ENCODE data around the gene ALPK3. TPM values are rescaled to one million over a fixed set of nuclear protein-coding genes. Genes with fewer than 3 reads are reported as not detected.
"Not testable (repeated sequence)": the region's sequence is repeated elsewhere in the genome, so short reads cannot be mapped to it uniquely, and the experiment has no call there.

ALPK3 gene
- total and polyA plus RNA-seq, 4 donors: 6.8 to 86.8 (median 44.1) TPM

- Histone ChIP-seq H3K4me3 (ENCODE audit: low read length in 2 of 2) (no peak overlapping the region), H3K27me3 (ENCODE audit: control insufficient read depth in 1 of 2, insufficient read depth in 2 of 2, low read length in 1 of 2) (no peaks in the 10 kb centered on the region), H3K27ac (ENCODE audit: low read depth in 1 of 2, low read length in 2 of 2) (peak overlapping the region in 1 of 2 donors; percentile 19), H3K9me3 (ENCODE audit: control insufficient read depth, low read length) (no peaks in the 10 kb centered on the region), H3K4me1 (ENCODE audit: control insufficient read depth in 1 of 2, insufficient read depth in 2 of 2, low read length in 2 of 2) (peaks cover 0 to 3% of the 10 kb centered on the region in 2 donors), H3K36me3 (ENCODE audit: control insufficient read depth in 1 of 2, insufficient read depth in 2 of 2, low read length in 1 of 2) (no peaks in the 10 kb centered on the region)
- DNase-seq (no peak), ATAC-seq (ENCODE audit: low FRiP score) (no peak)
- intact Hi-C loops (cut with DNase I): loop anchor here (5.0 kb wide), 1 partner anchor 42 kb away; no protein-coding TSS in a partner anchor
- WGBS, 2 donors: 63 to 73% methylated on average over 5 of the region's 5 CpGs
These were observed 58.0 kb downstream of the ALPK3 start for GRCh38 chr15:84874981-84875699.

DNA sequence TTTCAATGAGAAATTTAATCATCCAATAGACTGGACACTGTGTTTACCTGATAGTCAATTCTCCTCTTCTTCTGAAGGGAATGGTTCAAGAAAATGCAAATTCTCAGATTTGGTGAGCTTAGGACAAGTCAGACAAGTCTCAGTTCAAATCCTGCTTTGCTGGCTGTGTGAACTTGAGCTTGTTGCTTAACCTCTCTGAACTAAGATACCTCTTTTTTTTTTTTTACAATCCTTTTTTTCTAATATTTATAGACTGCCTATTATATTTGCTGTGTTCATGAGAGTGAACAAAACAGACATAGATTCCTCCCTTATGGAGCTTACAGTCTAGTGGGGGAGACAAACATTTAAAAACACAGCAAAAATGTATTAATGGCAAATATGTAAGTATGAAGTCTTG lies 59.1 kb downstream of the ALPK3 start:
- intact Hi-C loops (cut with DNase I): loop anchor here in 1 of 2 donors (5.0 kb wide), 1 partner anchor 41 kb away; no protein-coding TSS in a partner anchor
- no peak overlapping the region for H3K27ac ChIP-seq (ENCODE audit: low read depth in 1 of 2, low read length in 2 of 2)
- no peaks in the 10 kb centered on the region for H3K9me3 ChIP-seq (ENCODE audit: control insufficient read depth, low read length)
- ATAC-seq (ENCODE audit: low FRiP score) (no peak), DNase-seq (no peak)
- H3K27me3 ChIP-seq (ENCODE audit: control insufficient read depth in 1 of 2, insufficient read depth in 2 of 2, low read length in 1 of 2): no peaks in the 10 kb centered on the region
- no peaks in the 10 kb centered on the region for H3K36me3 ChIP-seq (ENCODE audit: control insufficient read depth in 1 of 2, insufficient read depth in 2 of 2, low read length in 1 of 2)
- no peak overlapping the region for H3K4me3 ChIP-seq (ENCODE audit: low read length in 2 of 2)
- H3K4me1 ChIP-seq (ENCODE audit: control insufficient read depth in 1 of 2, insufficient read depth in 2 of 2, low read length in 2 of 2): peaks cover 0 to 3% of the 10 kb centered on the region in 2 donors

- H3K9me3 ChIP-seq (ENCODE audit: control insufficient read depth, low read length); H3K27me3 ChIP-seq (ENCODE audit: control insufficient read depth in 1 of 2, insufficient read depth in 2 of 2, low read length in 1 of 2); H3K4me1 ChIP-seq (ENCODE audit: control insufficient read depth in 1 of 2, insufficient read depth in 2 of 2, low read length in 2 of 2); H3K27ac ChIP-seq (ENCODE audit: low read depth in 1 of 2, low read length in 2 of 2); DNase-seq; ATAC-seq (ENCODE audit: low FRiP score); H3K36me3 ChIP-seq (ENCODE audit: control insufficient read depth in 1 of 2, insufficient read depth in 2 of 2, low read length in 1 of 2); H3K4me3 ChIP-seq (ENCODE audit: low read length in 2 of 2): not testable (repeated sequence)
- WGBS, 2 donors: 90 to 95% methylated on average over 3 of the region's 3 CpGs
- intact Hi-C loops (cut with DNase I): loop anchor here in 1 of 2 donors (5.0 kb wide), 1 partner anchor 40 kb away; no protein-coding TSS in a partner anchor
These were observed 60.5 kb downstream of the ALPK3 start for GRCh38 chr15:84877701-84878100.

DNA sequence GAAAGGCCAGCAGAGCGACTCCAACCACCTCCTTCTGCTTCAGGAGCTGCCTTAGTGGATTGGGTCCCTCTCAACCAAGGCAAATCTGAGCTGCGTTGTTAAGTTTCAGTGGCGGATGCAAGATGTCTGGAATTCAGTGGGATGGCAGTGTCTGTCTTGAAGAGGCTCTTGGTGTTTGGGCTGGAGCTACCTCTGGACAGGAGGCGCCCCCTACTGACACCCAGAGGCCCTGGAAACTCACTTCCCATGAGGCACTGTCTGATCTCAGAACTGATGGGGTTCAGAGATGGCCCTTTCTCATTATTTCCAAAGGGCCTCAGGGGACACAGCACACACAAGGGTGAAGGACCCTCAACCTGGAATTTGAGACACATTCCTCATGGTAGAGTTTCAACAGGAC lies 61.3 kb downstream of the ALPK3 start:
- peak in 1 of 2 donors; percentile 75 for DNase-seq
- no peak overlapping the region for H3K27ac ChIP-seq (ENCODE audit: low read depth in 1 of 2, low read length in 2 of 2)
- H3K4me3 ChIP-seq (ENCODE audit: low read length in 2 of 2): no peak overlapping the region
- H3K9me3 ChIP-seq (ENCODE audit: control insufficient read depth, low read length): no peaks in the 10 kb centered on the region
- intact Hi-C loops (cut with DNase I): loop anchor here in 1 of 2 donors (5.0 kb wide), 1 partner anchor 39 kb away; no protein-coding TSS in a partner anchor
- H3K4me1 ChIP-seq (ENCODE audit: control insufficient read depth in 1 of 2, insufficient read depth in 2 of 2, low read length in 2 of 2): peaks cover 0 to 3% of the 10 kb centered on the region in 2 donors
- H3K27me3 ChIP-seq (ENCODE audit: control insufficient read depth in 1 of 2, insufficient read depth in 2 of 2, low read length in 1 of 2): no peaks in the 10 kb centered on the region
- H3K36me3 ChIP-seq (ENCODE audit: control insufficient read depth in 1 of 2, insufficient read depth in 2 of 2, low read length in 1 of 2): no peaks in the 10 kb centered on the region
- WGBS, 2 donors: 77 to 87% methylated on average over 4 of the region's 4 CpGs
- peak; percentile 61 for ATAC-seq (ENCODE audit: low FRiP score)

DNA sequence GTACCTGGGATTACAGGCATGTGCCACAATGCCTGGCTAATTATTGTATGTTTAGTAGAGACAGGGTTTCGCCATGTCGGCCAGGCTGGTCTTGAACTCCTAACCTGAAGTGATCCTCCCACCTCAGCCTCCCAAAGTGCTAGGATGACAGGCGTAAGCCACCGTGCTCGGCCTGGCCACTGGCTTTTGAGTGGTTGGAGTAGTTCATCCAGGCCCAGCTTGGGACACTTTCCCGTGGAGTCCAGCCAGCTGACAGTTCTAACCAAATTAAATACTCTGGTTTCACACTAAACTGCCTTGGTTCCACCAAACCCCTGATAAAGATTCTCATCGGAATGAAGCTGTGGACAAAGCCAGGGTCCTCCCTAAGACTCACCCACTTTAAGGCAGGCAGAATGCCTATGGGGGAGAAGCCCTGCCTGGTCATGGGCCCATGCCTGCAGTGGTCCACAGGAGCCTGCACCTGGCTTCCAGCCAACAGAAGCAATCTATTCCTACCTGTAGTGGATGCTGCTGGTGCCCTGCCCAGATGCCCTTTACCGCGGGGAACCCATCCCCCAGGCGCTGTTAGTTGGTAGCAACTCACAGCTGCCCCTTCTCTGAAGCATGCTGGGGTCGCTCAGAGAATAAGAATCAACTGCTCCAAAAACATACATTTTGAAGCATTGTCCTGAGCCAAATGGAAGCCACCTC lies 62.1 kb downstream of the ALPK3 start:
- H3K27ac ChIP-seq (ENCODE audit: low read depth in 1 of 2, low read length in 2 of 2): no peak overlapping the region
- no peaks in the 10 kb centered on the region for H3K36me3 ChIP-seq (ENCODE audit: control insufficient read depth in 1 of 2, insufficient read depth in 2 of 2, low read length in 1 of 2)
- 74 to 76% methylated on average over 11 of the region's 11 CpGs for WGBS, 2 donors
- peak in 1 of 2 donors; percentile 64 for DNase-seq
- intact Hi-C loops (cut with DNase I): loop anchor here in 1 of 2 donors (5.0 kb wide), 1 partner anchor 38 kb away; no protein-coding TSS in a partner anchor
- ATAC-seq (ENCODE audit: low FRiP score): no peak
- no peaks in the 10 kb centered on the region for H3K9me3 ChIP-seq (ENCODE audit: control insufficient read depth, low read length)
- no peak overlapping the region for H3K4me3 ChIP-seq (ENCODE audit: low read length in 2 of 2)
- no peaks in the 10 kb centered on the region for H3K27me3 ChIP-seq (ENCODE audit: control insufficient read depth in 1 of 2, insufficient read depth in 2 of 2, low read length in 1 of 2)
- peaks cover 0 to 3% of the 10 kb centered on the region in 2 donors for H3K4me1 ChIP-seq (ENCODE audit: control insufficient read depth in 1 of 2, insufficient read depth in 2 of 2, low read length in 2 of 2)

DNA sequence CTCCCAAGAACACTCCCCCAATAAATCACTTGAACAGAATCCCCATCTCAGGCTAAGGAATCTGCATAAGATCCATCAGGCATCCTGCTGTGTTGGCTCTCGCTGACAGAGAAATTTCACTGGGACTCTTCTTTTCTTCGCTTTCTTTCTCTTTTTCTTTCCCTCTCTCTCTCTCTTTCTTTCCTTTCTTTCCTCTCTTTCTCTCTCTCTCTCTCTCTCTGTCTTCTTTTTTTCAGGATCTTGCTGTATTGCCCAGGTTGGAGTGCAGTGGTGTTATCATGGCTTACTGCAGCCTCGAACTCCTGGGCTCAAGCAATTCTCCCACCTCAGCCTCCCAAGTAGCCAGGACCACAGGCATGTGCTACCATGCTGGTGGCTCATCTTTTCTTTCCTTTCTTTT lies 62.9 kb downstream of the ALPK3 start:
- intact Hi-C loops (cut with DNase I): no loop called here
- Histone ChIP-seq H3K9me3 (ENCODE audit: control insufficient read depth, low read length) (no peaks in the 10 kb centered on the region), H3K27ac (ENCODE audit: low read depth in 1 of 2, low read length in 2 of 2) (no peak overlapping the region), H3K27me3 (ENCODE audit: control insufficient read depth in 1 of 2, insufficient read depth in 2 of 2, low read length in 1 of 2) (no peaks in the 10 kb centered on the region), H3K36me3 (ENCODE audit: control insufficient read depth in 1 of 2, insufficient read depth in 2 of 2, low read length in 1 of 2) (no peaks in the 10 kb centered on the region), H3K4me3 (ENCODE audit: low read length in 2 of 2) (no peak overlapping the region), H3K4me1 (ENCODE audit: control insufficient read depth in 1 of 2, insufficient read depth in 2 of 2, low read length in 2 of 2) (peaks cover 0 to 2% of the 10 kb centered on the region in 2 donors)
- DNase-seq (no peak), ATAC-seq (ENCODE audit: low FRiP score) (no peak)
- 85 to 89% methylated on average over 3 of the region's 3 CpGs for WGBS, 2 donors

GRCh38 chr15:84880822-84881519 lies 63.8 kb downstream of the ALPK3 start:
- ATAC-seq (ENCODE audit: low FRiP score) (no peak), DNase-seq (peak in 1 of 2 donors; percentile 55)
- Histone ChIP-seq H3K9me3 (ENCODE audit: control insufficient read depth, low read length) (no peaks in the 10 kb centered on the region), H3K27me3 (ENCODE audit: control insufficient read depth in 1 of 2, insufficient read depth in 2 of 2, low read length in 1 of 2) (no peaks in the 10 kb centered on the region), H3K4me1 (ENCODE audit: control insufficient read depth in 1 of 2, insufficient read depth in 2 of 2, low read length in 2 of 2) (no peaks in the 10 kb centered on the region), H3K4me3 (ENCODE audit: low read length in 2 of 2) (no peak overlapping the region), H3K27ac (ENCODE audit: low read depth in 1 of 2, low read length in 2 of 2) (no peak overlapping the region), H3K36me3 (ENCODE audit: control insufficient read depth in 1 of 2, insufficient read depth in 2 of 2, low read length in 1 of 2) (no peaks in the 10 kb centered on the region)
- intact Hi-C loops (cut with DNase I): no loop called here
- WGBS, 2 donors: 84 to 94% methylated on average over 8 of the region's 8 CpGs

DNA sequence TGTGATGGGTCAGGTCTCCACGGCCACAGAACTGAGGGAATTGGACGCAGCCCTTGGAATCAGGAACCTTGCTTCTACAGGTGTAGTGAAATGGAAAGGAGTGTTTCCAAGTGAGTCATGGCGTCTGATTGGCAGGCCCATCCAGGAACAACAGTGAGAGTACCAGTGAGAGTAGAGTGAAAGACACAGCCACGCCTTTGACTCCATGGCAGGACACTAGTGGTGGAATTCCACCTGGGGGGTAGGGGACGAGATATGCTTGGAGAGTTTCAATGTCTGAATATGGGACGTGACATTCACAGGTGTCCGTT lies 64.3 kb downstream of the ALPK3 start:
- intact Hi-C loops (cut with DNase I): no loop called here
- 92 to 93% methylated on average over 7 of the region's 7 CpGs for WGBS, 2 donors
- H3K27ac ChIP-seq (ENCODE audit: low read depth in 1 of 2, low read length in 2 of 2): no peak overlapping the region
- no peaks in the 10 kb centered on the region for H3K4me1 ChIP-seq (ENCODE audit: control insufficient read depth in 1 of 2, insufficient read depth in 2 of 2, low read length in 2 of 2)
- no peaks in the 10 kb centered on the region for H3K9me3 ChIP-seq (ENCODE audit: control insufficient read depth, low read length)
- ATAC-seq (ENCODE audit: low FRiP score) (no peak), DNase-seq (peak in 1 of 2 donors; percentile 34)
- no peaks in the 10 kb centered on the region for H3K27me3 ChIP-seq (ENCODE audit: control insufficient read depth in 1 of 2, insufficient read depth in 2 of 2, low read length in 1 of 2)
- H3K36me3 ChIP-seq (ENCODE audit: control insufficient read depth in 1 of 2, insufficient read depth in 2 of 2, low read length in 1 of 2): no peaks in the 10 kb centered on the region
- H3K4me3 ChIP-seq (ENCODE audit: low read length in 2 of 2): no peak overlapping the region
